GM18508 (cell line): Measurements from ENCODE around the gene TUB.

ENCODE experiments used
- ATAC-seq: cut with Tn5 transposase; IDR thresholded peaks from one replicate; pipeline ENCODE4 v1.9.1; 2021; ENCODE audit warnings: moderate number of reproducible peaks; ENCODE audit not compliant: insufficient read depth, unreplicated experiment

Gene TUB, protein sequence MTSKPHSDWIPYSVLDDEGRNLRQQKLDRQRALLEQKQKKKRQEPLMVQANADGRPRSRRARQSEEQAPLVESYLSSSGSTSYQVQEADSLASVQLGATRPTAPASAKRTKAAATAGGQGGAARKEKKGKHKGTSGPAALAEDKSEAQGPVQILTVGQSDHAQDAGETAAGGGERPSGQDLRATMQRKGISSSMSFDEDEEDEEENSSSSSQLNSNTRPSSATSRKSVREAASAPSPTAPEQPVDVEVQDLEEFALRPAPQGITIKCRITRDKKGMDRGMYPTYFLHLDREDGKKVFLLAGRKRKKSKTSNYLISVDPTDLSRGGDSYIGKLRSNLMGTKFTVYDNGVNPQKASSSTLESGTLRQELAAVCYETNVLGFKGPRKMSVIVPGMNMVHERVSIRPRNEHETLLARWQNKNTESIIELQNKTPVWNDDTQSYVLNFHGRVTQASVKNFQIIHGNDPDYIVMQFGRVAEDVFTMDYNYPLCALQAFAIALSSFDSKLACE

DNA sequence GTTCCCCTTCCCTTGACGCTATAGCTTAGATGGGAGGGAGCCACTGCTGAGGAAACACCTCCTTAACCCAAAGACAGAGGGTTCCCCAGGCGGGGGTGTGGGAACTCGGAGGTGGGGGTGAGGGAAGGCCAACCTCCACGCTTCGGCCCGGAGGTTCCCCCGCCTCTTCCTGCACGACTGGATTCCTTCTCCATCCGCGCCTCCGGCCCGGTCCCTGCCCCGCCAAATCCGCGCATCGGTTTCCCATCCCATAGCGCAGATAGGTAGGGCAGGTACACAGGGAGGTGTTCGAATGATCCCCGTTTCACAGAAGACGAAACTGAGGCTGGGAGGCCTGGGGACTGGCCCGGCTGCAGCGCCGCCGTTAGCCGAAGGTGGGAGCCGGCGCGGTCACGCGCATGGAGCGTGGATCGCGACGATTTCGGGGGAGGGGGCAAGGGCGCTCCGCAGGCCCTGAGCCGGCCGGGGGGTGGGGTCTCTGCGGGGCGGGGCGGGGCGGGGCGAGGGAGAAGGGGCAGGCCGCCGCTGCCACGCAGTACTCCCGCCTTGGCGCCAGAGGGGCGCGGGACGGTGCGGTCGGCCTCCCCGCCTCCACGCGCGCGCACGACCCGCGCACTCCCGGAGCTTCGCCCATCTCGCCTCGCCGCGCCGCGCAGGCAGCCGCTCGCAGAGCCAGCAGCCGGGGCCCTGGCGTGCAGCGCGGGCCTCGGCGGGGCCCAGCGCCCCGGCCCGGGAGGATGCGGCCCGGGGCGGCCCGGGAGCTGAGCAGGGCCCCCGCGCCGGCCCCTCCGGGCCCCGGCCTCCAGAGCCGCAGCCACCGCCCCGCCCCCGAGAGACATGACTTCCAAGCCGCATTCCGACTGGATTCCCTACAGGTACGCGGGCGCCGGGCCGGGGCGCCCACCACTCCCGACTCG, at the start of gene TUB:
TUB (plus strand) TSS at position 538 of the 917 bp plus-strand sequence; CDS start at position 838, 300 bp downstream.
- no peak for ATAC-seq

DNA sequence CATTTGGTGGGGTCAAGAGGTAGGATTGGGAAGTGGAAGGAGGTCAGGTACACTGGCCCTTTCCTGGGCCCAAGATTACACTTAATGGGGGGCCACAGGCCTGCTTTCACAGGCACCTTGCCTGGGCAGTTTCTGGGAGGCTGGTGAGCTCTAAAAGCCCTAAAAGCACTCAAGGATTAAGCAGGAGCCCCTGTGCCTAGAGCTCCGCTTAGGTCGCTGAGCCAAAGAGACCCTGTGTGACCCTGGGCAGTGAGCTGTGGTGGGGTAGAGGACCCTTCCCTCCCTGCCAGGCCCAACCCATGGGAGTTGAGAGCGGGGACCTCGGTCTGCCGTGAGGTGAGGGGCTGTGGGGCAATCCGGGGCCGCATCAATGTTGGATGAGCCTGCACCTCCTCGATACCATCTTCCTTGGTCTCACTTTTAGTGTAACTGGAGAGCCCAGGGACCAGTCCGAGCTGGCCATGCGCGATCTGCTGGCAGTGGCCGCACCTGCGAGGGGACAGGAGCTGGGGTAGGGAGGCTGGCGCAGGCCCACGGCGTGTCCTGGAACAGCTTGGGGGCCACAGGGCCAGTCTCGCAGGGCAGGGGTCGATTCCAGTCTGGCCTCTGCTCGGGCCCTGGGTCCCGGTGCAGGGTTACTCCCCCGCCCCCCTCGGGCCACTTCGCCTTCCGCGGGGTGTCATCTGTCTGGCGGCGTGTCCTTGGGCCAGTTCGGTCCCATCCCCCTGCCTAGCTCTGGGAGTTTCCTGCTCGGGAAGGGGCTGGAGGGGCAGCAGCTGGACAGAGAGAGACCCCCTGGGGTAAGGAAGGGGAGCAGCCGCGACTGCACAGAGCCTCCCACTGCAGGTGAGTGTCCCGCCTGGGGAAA, 49.5 kb upstream of the TUB start:
- no peak for ATAC-seq

DNA sequence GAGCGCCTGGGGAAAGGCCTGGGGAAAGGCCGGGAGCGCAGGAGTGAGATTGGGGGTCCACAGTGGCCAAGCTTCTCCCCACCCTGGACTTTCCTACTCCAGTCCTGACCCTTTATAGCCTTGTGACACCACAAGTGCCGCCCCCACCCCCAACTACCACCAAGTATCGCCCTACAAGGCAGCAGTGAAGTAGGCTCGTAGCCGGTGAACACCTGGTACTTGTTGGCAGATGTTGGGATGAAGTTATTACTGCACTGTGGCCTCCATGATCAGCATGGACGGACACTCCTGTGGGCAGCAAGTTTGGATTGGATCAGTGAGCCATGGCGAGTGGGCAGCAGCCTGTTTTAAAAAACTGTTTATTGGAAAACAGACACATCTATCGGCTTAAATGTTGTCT, 48.9 kb upstream of the TUB start:
- no peak for ATAC-seq

DNA sequence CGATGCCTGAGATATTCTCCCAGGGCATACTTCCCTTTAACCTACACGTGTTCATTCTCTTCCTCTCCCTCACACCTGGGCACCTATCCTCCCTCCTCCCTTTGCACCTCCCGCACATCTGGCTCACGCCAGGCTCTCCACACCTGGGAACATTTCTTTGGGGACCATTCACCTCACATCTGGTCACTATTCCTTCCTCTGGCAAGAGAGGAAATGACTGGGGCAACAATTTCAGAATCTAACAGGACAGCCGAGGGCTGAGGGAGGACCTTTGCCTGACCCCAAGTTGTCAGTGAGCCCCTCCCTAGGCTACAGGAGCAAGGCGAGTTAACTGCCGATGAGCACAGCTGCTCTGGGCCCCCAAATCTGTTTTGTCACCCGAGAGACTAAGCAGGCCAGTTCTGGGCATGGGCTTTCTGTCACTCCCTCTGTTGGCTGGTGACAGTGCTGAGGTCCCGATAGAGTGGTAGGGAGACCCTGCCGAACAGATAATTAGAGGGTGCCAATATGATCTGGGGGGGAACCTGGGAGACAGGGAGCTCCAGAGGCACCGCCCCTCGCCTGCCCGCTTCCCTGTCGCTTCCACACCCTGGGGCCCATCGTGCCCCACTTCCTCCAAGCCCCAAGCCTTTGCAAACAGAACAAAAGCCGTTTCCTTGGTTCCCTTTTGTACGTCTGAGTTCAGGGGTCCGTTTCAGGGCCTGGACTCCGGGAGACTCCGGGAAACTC, 48.3 kb upstream of the TUB start:
- ATAC-seq: no peak

DNA sequence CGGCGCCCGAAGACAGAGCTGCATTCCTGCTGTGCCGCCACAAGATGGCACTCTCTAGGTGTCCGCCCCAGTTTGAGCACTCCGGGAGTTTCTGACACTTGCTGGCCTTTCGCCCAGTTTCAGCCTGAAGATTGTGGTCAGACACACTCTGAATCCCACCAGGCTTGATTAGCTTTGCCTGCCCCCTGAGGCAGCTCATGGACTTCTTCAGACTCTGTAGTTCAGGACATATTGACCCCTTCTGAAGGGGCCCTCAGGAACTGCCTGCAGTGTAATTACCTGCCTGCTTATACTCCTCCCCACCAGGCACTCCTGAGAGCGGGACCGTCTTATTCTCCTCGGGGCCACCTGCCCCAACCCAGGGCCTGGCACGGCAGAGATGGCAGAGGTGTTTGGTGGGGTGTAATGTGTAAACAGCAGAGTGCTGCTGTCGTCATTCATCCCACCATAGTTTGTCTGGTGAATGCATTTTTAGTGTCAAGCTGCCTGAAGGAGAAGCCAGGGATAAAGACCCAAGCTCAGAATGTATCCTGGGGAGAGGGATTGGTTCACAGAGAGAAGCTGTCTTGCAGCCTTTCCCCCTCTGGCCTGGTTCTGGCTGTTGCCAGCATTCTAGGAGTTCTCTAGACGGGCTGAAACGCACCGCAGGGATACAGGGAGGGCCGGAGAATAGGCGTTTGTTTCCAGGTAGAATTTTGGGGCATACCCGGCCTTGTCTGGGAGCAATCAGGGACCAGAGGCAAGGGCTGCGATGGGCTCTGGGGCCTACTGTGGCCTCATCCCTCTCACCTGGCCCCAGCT, 47.5 kb upstream of the TUB start:
- ATAC-seq: peak; percentile 59

DNA sequence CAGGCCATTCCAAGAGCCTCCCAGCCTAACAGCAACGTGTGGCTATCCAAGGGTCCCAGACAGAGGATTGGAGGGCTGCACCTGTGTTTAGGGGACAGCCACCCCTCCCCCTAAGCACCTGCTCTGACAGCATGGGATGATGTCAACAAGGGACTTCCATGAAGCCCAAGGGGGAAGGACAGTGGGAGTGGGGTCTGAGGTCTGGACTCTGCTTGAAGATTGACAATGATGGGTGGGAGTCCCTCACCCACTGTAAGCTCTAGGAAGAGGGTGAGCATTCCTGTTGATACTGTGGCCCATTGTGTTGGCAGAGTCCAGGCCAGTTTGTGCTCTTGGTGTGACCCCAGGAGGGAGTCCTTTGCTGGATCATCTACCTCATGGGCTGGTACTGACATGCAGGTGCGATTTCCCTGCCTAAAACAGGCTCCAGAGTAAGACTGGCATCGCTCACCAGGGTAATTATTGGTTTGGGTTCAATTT, 46.9 kb upstream of the TUB start:
- ATAC-seq: no peak

DNA sequence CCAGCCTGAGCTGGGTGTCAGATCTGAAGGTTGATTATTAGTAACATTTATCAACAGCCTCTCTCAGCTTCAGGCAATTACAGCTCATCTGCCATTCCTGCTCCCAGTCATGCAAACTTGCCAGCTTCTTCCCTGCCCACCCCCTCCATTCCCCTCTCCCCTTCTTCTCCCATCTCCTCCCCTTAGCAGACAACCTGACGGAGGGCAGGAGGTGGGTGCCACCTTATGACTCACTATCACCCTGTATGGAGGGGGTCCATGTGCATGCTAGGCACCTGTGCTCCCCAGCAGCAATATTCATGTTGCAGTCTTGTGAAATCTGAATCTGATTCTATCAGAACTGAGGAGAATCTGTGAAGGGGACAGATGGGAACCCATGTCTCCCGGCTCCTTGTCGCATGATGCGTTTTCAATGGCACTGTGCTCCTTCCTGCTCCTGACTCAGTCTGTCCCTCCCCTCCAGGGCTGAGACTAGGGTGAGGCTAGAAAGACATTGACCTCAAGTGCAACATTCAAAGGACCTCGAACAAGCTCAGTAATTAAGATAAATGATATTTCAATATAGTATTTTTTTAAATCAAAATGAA, 46.3 kb upstream of the TUB start:
- no peak for ATAC-seq

DNA sequence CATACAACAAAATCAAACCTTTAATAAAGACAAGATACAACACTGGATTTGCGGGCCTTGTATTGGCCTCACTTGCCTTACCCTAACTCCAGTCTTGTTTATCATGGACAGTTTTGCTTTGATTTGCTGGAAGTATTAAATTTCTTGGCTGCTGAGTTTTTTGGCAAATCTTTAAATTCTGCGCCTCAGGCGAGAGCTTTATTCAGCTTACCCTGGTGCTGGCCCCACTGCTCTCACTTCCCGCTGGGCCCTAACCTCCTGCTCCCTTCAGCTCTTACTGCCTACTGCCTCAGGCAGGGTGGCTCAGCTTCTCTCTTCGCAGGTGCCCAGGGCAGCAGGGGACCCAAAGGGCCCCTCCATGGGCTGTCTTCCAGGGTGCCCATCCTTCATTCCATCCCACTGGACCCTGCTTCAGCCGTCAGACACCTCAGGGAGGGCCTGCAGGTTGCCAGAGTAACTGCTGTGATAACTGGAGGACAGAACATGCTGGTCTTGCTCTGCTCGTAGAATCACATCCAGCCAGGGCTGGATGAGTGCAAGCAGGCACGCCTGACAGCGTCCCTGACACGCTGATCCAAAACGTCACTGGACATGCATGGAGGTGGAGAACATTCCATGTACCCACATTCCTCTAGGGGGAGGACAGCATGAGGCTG, 45.7 kb upstream of the TUB start:
- no peak for ATAC-seq

DNA sequence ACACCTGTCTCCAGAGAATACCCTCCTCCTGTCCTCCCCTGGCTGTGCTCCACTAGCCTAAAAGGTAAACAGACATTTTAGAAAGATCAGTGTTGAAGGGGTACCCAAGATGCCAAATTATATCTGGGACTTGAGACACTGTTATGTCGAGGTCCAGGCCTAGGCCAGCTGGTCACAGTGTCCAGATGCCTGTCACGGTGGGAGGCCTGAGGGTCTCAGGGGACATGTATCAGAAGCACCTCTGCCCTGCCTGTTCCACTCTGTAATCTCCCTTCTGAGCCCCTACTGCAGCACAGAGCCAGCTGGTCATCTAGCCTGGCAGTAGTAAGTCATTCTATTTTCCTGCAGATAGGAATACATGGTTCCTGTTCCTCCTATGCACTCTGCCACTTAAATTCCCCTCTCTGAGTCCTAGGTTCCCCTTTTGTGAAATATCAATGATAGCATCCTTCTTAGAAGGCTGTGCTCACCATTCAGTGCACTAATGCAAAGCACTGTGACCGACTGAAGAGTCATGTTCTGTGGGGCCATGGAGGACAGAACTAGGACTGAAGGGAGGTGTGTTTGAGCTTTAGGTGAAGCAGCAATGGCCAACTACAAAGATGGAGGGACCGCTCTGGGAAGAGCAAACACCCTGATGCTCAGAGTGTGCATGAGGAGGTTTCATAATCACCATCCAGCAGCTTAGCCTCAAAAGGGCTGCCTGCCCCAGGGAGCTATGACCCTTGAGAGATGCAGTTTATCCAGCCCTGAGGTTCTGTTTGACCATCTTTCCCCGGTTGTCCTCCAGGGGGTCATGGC, 44.8 kb upstream of the TUB start:
- ATAC-seq: no peak

DNA sequence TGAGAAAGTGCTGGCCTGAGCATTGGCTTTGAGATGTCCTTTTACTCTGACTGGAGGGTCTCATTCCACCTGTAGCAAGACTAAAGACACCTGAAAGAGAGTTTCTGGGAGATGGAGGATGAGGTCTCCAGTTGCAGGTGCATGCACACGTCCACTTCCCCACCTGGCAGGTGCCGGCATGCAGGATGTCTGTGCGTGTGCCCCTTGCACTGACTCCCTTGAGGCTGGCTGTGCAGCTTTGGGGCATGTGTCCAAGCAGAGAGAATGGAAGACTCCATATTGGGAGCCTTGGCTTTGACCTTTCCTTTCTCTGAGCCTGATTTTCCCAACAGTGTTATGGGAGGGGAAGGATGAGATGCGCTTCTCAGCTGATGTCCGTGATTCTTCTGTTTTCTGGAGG, 44.0 kb upstream of the TUB start:
- no peak for ATAC-seq

DNA sequence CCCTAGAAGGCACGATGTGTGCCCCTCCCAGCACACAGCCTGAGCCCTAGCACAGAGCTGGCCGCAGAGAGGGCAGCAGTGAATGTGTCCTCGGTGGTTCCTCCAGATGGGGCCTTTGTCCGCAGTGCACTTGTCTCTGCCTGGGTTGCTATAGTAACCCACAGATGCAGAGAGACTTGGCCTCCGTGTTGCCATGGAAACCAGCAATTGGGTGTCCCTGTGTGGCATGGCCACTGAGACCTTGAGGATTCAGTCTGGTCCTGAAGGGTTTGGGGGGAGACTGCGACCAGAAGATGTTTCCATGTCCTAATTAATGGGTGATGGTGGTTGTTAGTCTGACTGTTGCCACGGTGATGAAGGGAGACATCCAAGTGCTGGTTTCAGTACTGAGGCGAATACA, 42.6 kb upstream of the TUB start:
- ATAC-seq: no peak

DNA sequence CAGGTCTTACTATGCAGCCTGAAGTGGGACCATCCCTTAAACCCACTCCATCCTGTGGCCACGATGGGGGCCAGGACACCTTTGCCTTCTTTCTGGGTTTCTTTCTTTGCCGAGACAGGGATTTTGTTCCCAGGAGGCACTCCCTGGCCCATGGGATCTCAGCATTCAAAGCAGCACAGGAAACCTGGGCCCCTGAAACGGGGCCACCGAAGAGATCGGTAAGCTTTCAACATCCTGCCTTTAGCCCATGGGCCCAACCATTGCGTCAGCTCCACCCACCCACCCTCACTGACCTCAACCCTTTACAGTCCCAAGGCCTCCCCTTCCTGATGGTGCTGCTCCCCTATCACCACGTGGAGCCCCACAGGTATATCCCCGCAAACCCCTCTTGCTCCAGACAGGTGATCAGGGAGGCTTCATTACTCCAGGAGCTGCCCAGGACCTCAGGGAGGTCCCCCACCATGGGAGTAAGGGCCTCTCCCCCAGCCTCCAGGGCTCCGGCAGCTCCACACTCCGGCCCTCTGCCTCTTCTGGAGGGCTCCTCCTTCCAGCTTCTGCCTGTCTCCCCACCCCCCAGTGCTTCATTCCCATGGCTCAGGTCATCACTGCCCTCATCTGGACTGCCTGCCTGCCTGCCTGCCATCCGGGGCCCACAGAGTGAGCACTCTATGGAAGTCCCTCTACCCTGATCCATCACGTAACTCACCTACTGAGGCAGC, 42.0 kb upstream of the TUB start:
- no peak for ATAC-seq

DNA sequence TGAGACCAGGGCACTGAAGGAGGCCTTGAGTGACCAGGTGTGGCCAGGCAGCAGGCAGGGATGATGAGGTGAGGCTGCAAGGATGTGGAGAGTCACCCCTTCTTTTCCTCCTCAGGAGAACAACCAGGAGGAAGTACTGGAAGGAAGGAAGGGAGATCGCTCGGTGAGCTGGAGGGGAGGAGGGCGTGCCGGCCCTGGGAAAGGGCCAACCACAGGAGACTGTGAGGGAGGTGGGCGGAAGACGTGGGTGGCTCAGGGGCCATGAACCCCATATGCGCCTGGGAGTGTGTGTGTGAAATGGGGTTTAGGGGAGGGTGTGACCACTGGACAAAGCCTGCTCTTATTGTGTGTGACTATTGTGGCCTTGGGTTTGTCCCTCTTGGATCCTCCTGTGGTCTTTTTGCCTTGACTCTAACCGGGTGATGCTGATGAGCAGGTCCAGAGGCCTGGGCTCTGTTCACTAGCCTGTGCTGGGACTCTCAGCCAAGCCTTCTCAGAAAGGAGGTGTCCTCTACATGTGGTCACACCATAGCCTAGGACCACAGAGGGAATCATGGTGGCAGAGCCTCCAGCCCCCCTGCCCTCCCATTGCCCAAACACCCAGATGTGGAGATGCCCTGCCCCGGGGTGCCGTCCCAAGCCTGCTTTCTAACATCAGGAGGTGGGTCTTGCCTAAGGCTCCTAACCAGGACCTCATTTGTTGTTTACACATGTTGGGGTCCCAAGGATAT, 41.3 kb upstream of the TUB start:
- ATAC-seq: no peak

DNA sequence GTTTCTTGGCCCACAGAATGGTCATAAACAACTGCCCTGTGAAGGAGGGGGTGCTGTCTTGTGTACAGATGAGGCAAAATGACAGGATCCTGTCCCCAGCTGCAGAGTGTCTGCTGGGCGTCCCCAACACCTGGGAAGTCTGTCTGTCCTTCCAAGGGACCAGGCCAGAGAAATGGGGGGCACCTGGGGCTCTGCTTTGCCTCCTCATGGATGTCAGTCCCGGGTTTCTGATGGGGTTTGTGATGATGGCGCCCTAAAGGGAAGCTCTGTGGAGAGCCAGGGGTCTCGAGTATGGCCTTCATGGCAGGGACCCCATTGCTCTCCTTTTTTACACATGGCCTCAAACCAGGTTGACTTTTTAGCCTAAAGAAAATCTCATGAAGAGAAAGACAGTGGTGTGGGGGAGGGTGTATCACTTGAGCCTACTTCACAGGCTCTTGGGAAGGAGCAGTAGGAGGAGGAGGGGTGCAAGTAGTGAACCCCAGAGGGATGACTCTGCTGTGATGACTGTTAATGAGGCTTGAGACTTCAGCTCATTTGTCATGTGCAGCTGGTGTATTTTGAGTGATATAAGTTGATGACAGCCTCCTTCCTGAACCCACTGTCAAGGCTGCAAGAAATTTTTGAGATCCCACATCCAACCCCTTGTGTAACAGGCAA, 40.6 kb upstream of the TUB start:
- ATAC-seq: no peak

DNA sequence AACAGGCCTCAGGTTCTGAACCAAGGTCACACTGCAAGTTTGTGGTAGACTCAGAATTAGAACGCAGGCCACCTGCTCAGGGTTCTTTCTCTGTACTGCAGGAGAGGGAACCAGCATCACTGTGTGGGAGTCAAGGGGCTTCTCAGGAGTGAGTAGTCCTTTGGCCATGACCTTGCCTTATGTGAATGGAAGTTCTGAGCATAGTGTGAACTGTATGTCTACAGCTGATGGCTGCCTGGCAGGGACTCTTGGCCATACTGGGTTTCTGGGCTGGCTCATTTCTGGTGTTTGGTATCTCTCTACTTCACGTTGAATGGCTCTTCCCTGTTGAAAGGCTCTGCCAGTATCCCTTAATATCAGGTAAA, 40.1 kb upstream of the TUB start:
- no peak for ATAC-seq
